Measurements from ENCODE around the gene DIAPH3.
A peak's percentile ranks its signal among the peaks of the same experiment; 100 is the strongest.

DIAPH3 gene

GRCh38 chr13:59677966-59678814, 485.5 kb downstream of the DIAPH3 start:
- no peak for TF ChIP-seq ZFX (IDR thresholded peaks at IDR 0.05)
- TF ChIP-seq, protein P1, sequence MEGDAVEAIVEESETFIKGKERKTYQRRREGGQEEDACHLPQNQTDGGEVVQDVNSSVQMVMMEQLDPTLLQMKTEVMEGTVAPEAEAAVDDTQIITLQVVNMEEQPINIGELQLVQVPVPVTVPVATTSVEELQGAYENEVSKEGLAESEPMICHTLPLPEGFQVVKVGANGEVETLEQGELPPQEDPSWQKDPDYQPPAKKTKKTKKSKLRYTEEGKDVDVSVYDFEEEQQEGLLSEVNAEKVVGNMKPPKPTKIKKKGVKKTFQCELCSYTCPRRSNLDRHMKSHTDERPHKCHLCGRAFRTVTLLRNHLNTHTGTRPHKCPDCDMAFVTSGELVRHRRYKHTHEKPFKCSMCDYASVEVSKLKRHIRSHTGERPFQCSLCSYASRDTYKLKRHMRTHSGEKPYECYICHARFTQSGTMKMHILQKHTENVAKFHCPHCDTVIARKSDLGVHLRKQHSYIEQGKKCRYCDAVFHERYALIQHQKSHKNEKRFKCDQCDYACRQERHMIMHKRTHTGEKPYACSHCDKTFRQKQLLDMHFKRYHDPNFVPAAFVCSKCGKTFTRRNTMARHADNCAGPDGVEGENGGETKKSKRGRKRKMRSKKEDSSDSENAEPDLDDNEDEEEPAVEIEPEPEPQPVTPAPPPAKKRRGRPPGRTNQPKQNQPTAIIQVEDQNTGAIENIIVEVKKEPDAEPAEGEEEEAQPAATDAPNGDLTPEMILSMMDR (conservative IDR thresholded peaks at IDR 0.05) = peak; percentile 87
- H3K27ac ChIP-seq = no peak overlapping the region

- H3K27ac ChIP-seq = no peak overlapping the region
- TF ChIP-seq, protein P1 (conservative IDR thresholded peaks at IDR 0.05) = no peak
- TF ChIP-seq ZFX (IDR thresholded peaks at IDR 0.05) = no peak
Observed at GRCh38 chr13:59677430-59677829, 486.3 kb downstream of the DIAPH3 start.

DNA sequence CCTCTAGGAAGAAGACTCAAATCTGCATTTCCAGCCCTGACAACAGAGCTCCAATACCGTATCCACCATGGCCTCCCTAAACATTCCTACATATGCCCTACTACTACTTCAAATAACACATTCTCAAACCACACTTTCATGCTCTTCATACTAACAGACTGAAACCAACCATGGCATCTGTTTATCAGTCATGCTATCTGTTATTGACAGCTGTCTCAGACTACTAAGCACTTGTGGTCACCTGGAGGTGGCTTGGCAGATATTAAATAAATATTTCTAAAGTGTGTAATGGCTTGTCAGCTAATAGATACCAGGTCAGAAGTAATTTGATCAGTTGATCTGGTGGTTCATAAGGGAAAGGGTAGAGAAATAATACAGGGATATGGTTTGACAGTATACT, 489.1 kb downstream of the DIAPH3 start:
- TF ChIP-seq ZFX (IDR thresholded peaks at IDR 0.05) = no peak
- TF ChIP-seq, protein P1 (conservative IDR thresholded peaks at IDR 0.05) = no peak
- no peak overlapping the region for H3K27ac ChIP-seq

DNA sequence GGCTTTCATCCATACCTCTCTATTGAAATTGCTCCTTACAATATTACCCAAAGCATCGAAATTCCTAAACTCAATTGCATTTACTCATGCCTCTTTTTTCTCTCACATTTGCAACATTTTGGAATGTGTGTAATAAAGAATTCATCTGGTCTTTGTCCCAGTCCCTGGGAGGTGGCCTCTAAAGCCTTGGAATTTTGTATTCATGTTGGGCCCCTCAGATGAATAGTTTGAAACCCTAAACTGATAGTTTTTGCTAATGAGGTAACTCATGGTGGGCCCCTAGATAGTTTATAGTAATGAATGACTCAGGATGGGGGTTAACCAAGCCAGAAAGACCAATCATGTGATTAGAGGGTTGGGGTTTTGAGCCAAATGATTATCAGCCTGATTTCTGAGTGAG, 490.4 kb downstream of the DIAPH3 start:
- H3K27ac ChIP-seq = no peak overlapping the region
- TF ChIP-seq ZFX (IDR thresholded peaks at IDR 0.05) = no peak
- TF ChIP-seq, protein P1 (conservative IDR thresholded peaks at IDR 0.05) = no peak

DNA sequence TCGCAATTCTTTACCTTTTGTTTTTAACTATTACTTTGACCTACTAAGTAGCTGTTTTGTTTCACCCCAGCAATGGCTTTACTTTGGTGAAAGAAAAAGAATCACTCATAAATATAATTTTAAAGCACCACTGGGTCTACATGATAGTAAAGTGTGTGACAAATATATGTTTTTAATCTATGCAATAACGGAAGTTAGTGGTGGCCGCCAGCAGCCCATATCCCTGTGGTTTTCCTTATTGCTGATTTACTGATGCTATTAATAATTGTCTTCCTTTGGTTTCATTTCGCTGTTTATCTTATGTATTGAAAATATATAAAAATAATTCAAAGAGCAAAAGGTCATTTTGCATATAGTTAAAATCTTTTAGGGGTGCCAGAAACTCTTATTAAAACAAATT, 491.3 kb downstream of the DIAPH3 start:
- H3K27ac ChIP-seq = no peak overlapping the region
- no peak for TF ChIP-seq ZFX (IDR thresholded peaks at IDR 0.05)
- TF ChIP-seq, protein P1 (conservative IDR thresholded peaks at IDR 0.05) = no peak

GRCh38 chr13:59671881-59672280, 491.8 kb downstream of the DIAPH3 start:
- TF ChIP-seq, protein P1 (conservative IDR thresholded peaks at IDR 0.05) = no peak
- TF ChIP-seq ZFX (IDR thresholded peaks at IDR 0.05) = no peak
- H3K27ac ChIP-seq = no peak overlapping the region

GRCh38 chr13:59666504-59666903, 497.2 kb downstream of the DIAPH3 start:
- TF ChIP-seq, protein P1 (conservative IDR thresholded peaks at IDR 0.05) = no peak
- TF ChIP-seq ZFX (IDR thresholded peaks at IDR 0.05) = no peak
- no peak overlapping the region for H3K27ac ChIP-seq

Measured in C4-2B (cell line).